RWPE2 (cell line): ENCODE results near the gene FOLR2.

Experiments used
- ATAC-seq: fragments of 200-7000 bp; cut with Tn5 transposase; 3 replicates; pipeline ENCODE4 v1.9.1; 2021; ENCODE audit warnings: low read depth
- DNase-seq: peaks from one replicate; pipeline ENCODE4 v3.0.0-alpha.2; 2020; ENCODE audit warnings: low spot score
- H3K27ac ChIP-seq: fragments of 450-650 bp; 2 replicates; pipeline ENCODE4 v1.5.1; 2017; ENCODE audit warnings: mild to moderate bottlenecking; ENCODE audit not compliant: poor library complexity, severe bottlenecking
- H3K27me3 ChIP-seq: fragments of 250-450 bp; sonication (Bioruptor Pico); 2 replicates; pipeline ENCODE4 v1.5.1; 2021; ENCODE audit warnings: mild to moderate bottlenecking, moderate library complexity; ENCODE audit not compliant: insufficient read depth, poor library complexity, severe bottlenecking
- H3K36me3 ChIP-seq: fragments of 250-450 bp; sonication (Bioruptor Pico); 2 replicates; pipeline ENCODE4 v1.5.1; 2020; ENCODE audit warnings: low read depth, mild to moderate bottlenecking, moderate library complexity
- H3K4me1 ChIP-seq: fragments of 250-450 bp; sonication (Bioruptor Pico); 2 replicates; pipeline ENCODE4 v1.5.1; 2021; ENCODE audit warnings: mild to moderate bottlenecking, moderate library complexity; ENCODE audit not compliant: insufficient read depth, poor library complexity, severe bottlenecking
- H3K4me3 ChIP-seq: fragments of 250-450 bp; sonication (Bioruptor Pico); 2 replicates; pipeline ENCODE4 v1.5.1; 2021; ENCODE audit warnings: mild to moderate bottlenecking, moderate library complexity; ENCODE audit not compliant: severe bottlenecking
- H3K9me3 ChIP-seq: fragments of 250-450 bp; sonication (Bioruptor Pico); 2 replicates; pipeline ENCODE4 v1.5.1; 2021; ENCODE audit warnings: mild to moderate bottlenecking, moderate library complexity; ENCODE audit not compliant: severe bottlenecking
- TF ChIP-seq, protein P1 (sequence below): fragments of 450-650 bp; IDR thresholded peaks from one replicate; pipeline ENCODE4 v1.5.1; 2017; ENCODE audit warnings: mild to moderate bottlenecking, moderate library complexity; ENCODE audit not compliant: poor library complexity, severe bottlenecking

FOLR2 gene

DNA sequence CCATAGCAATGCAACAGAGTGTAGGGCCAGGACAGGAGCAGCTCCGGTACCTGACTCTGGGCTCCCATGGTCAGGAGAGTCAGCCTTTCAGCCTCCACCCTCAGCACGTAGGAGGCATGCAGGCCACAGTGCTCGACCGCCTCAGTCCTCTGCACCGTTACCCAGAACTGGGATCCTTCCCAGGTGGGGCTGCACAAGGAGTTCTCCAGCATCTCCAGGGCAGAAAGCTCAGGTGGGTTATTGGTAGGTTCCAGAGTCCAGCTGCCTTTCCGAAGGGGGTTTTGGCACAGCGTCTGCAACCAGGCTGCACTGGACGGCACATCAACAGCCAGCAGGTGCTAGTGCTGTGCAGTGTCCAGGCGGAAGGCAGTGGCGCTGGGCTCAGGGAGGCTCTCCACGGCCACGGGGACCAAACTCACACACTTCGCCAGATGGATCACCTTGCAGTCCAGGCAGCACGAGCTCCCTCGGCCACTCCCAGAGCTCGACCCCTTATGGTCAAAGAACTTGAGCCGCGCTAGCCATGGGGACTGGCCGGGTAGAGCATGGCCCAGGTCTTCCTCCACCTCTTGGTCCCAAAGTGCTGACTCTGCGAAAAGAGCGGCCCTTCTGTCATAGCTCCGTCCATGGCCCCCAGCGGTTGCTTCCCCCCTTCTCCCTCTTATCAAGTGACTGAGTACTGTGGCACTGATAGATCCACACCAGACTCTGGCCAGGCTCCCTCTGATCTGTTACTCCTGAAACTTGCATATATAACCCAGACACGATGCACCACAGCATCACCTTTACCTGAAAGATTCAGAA lies 34.3 kb downstream of the FOLR2 start:
- ATAC-seq, result no peak
- DNase-seq, result no peak
- TF ChIP-seq, protein P1, sequence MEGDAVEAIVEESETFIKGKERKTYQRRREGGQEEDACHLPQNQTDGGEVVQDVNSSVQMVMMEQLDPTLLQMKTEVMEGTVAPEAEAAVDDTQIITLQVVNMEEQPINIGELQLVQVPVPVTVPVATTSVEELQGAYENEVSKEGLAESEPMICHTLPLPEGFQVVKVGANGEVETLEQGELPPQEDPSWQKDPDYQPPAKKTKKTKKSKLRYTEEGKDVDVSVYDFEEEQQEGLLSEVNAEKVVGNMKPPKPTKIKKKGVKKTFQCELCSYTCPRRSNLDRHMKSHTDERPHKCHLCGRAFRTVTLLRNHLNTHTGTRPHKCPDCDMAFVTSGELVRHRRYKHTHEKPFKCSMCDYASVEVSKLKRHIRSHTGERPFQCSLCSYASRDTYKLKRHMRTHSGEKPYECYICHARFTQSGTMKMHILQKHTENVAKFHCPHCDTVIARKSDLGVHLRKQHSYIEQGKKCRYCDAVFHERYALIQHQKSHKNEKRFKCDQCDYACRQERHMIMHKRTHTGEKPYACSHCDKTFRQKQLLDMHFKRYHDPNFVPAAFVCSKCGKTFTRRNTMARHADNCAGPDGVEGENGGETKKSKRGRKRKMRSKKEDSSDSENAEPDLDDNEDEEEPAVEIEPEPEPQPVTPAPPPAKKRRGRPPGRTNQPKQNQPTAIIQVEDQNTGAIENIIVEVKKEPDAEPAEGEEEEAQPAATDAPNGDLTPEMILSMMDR, result no peak
- H3K4me3 ChIP-seq, result no peak overlapping the region
- H3K27me3 ChIP-seq, result no peaks in the 10 kb centered on the region
- no peak overlapping the region for H3K27ac ChIP-seq
- H3K9me3 ChIP-seq, result peaks cover 5% of the 10 kb centered on the region
- H3K36me3 ChIP-seq, result no peaks in the 10 kb centered on the region
- no peaks in the 10 kb centered on the region for H3K4me1 ChIP-seq

DNA sequence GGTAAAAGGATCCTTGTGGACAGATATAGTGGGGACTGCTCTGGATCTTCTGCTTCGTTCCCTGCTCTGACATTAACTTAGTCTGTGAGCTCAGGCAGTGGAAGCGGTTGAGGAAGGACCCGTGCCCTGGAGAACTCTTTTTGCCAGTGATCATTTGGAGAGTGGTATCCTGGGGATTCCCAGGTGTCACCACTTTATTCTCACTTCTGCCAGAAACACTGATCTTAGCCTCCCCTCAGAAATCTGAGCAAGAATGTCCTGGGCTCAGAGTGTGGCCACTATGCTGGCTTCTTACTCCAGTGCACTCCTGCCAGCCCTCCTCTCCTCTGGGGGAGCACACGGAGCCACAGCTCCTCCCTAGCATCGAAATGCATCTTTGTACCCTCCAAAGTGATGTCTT lies 35.0 kb downstream of the FOLR2 start:
- Histone ChIP-seq H3K36me3 (no peaks in the 10 kb centered on the region), H3K4me1 (no peaks in the 10 kb centered on the region), H3K4me3 (no peak overlapping the region), H3K9me3 (peaks cover 5% of the 10 kb centered on the region), H3K27me3 (no peaks in the 10 kb centered on the region), H3K27ac (no peak overlapping the region)
- ATAC-seq (no peak), DNase-seq (no peak)
- TF ChIP-seq, protein P1, result no peak

DNA sequence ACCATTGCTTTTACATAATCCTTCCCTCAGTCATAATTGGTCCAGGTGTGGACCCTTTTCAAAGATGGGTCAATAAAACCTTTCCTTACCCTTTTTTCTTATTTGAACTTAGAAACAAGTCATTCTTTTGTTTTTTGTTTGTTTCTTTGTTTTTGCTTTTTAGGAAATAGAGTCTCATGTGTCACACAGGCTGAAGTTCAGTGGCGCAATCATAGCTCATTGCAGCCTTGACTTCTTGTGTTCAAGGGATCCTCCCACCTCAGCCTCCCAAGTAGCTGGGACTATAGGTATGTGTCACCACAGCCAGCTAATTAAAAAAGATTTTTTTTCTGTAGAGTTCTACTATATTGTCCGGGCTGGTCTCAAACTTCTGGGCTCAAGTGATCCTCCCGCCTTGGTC lies 36.8 kb downstream of the FOLR2 start:
- no peak for ATAC-seq

DNA sequence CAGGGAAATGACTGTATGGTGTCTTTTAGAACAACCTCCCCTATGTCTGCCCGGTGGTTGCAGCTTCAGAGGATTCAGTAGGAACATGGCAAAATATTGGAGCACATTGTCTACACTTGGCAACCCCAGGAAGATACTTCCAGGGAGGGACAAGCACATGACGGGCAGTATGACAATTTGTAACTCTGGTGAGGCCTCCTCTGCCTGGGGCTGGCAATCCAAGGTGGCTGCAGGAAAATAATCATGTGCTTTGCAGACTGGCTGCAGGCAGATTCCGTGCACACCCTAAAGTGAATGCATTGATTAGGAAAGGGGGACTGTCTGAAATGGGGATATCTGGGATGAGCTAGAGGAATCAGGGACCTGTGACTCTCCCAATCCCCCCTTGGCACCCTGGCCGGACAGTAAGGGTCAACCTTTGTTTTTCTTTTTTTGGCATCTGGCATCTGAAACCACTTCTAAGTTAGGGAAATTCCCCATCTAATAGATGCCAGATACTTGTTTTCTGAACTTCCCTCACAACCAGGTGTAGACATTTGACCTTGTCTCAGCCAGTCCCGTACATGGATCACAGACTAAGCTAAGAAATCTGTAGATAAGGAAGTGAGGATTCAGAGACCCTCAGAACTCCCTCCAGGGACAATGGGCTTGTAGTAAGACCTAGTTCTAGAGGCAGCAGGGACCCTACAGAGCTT lies 37.9 kb downstream of the FOLR2 start:
- Histone ChIP-seq H3K27ac (no peak overlapping the region), H3K4me1 (no peaks in the 10 kb centered on the region), H3K27me3 (no peaks in the 10 kb centered on the region), H3K9me3 (peaks cover 5% of the 10 kb centered on the region), H3K36me3 (no peaks in the 10 kb centered on the region), H3K4me3 (no peak overlapping the region)
- DNase-seq (no peak), ATAC-seq (no peak)
- TF ChIP-seq, protein P1, result no peak

More for the DNA sequence above, 36.8 kb downstream of the FOLR2 start:
- Histone ChIP-seq H3K36me3 (no peaks in the 10 kb centered on the region), H3K4me3 (no peak overlapping the region), H3K9me3 (peaks cover 5% of the 10 kb centered on the region), H3K27ac (no peak overlapping the region), H3K4me1 (no peaks in the 10 kb centered on the region), H3K27me3 (no peaks in the 10 kb centered on the region)
- no peak for DNase-seq
- TF ChIP-seq, protein P1, result no peak

GRCh38 chr11:72257570-72257969 lies 41.0 kb downstream of the FOLR2 start:
- Histone ChIP-seq H3K27ac (no peak overlapping the region), H3K4me1 (no peaks in the 10 kb centered on the region), H3K27me3 (no peaks in the 10 kb centered on the region), H3K9me3 (peaks cover 5% of the 10 kb centered on the region), H3K4me3 (no peak overlapping the region), H3K36me3 (no peaks in the 10 kb centered on the region)
- ATAC-seq, result no peak
- TF ChIP-seq, protein P1, result no peak
- DNase-seq, result no peak
